ENCODE results near the gene SLC23A2. TPM values are rescaled to one million over a fixed set of nuclear protein-coding genes. Genes with fewer than 3 reads are reported as not detected.

The SLC23A2 gene
- polyA plus RNA-seq, 1 donor from 2014 or later = 38.3 TPM

- no peaks in the 10 kb centered on the region for H3K9me3 ChIP-seq (ENCODE audit: low read length)
- H3K4me2 ChIP-seq (ENCODE audit: low read length) = no peak overlapping the region
- H3K27me3 ChIP-seq (ENCODE audit: insufficient read depth, low read depth, low read length) = no peaks in the 10 kb centered on the region
- no peak overlapping the region for H3K4me3 ChIP-seq (ENCODE audit: low read length)
- H4K20me1 ChIP-seq (ENCODE audit: insufficient read depth) = no peaks in the 10 kb centered on the region
- no peak overlapping the region for H2AFZ ChIP-seq (ENCODE audit: low read depth, low read length)
- H3F3A ChIP-seq (ENCODE audit: insufficient read depth, low read length, poor library complexity, severe bottlenecking) = no peaks in the 10 kb centered on the region
- TF ChIP-seq EZH2 (IDR thresholded peaks at IDR 0.05; ENCODE audit: borderline replicate concordance, insufficient read depth, low read length, poor library complexity, severe bottlenecking) (no peak), RAD21 (conservative IDR thresholded peaks at IDR 0.05) (no peak), CTCF (IDR thresholded peaks at IDR 0.05; ENCODE audit: poor library complexity, severe bottlenecking) (no peak), REST (IDR thresholded peaks at IDR 0.05; ENCODE audit: borderline replicate concordance) (no peak), TAF1 (IDR thresholded peaks at IDR 0.05; ENCODE audit: low read depth) (no peak), MXI1 (conservative IDR thresholded peaks at IDR 0.05; ENCODE audit: poor library complexity, severe bottlenecking) (no peak), POLR2AphosphoS5 (IDR thresholded peaks at IDR 0.05) (no peak), EP300 (conservative IDR thresholded peaks at IDR 0.05; ENCODE audit: poor library complexity, severe bottlenecking) (no peak), SMC3 (conservative IDR thresholded peaks at IDR 0.05; ENCODE audit: poor library complexity) (no peak)
- no peak overlapping the region for H3K9ac ChIP-seq (ENCODE audit: low read length)
- no peaks in the 10 kb centered on the region for H3K36me3 ChIP-seq (ENCODE audit: insufficient read depth, low read length)
- H3K9me2 ChIP-seq (ENCODE audit: insufficient read depth, low read length) = no peaks in the 10 kb centered on the region
- H3K27ac ChIP-seq (ENCODE audit: low read length) = no peak overlapping the region
- H3K79me2 ChIP-seq (replicated peaks; ENCODE audit: insufficient read depth, low read length) = no peaks in the 10 kb centered on the region
Measured at GRCh38 chr20:4966826-4967751, 34.2 kb downstream of the SLC23A2 start.

GRCh38 chr20:4962241-4962855, 39.0 kb downstream of the SLC23A2 start:
- no peaks in the 10 kb centered on the region for H3K79me2 ChIP-seq (replicated peaks; ENCODE audit: insufficient read depth, low read length)
- TF ChIP-seq REST (IDR thresholded peaks at IDR 0.05; ENCODE audit: borderline replicate concordance) = no peak
- no peak for TF ChIP-seq TAF1 (IDR thresholded peaks at IDR 0.05; ENCODE audit: low read depth)
- TF ChIP-seq MXI1 (conservative IDR thresholded peaks at IDR 0.05; ENCODE audit: poor library complexity, severe bottlenecking) = no peak
- TF ChIP-seq RAD21 (conservative IDR thresholded peaks at IDR 0.05) = no peak
- TF ChIP-seq CTCF (IDR thresholded peaks at IDR 0.05; ENCODE audit: poor library complexity, severe bottlenecking) = no peak
- TF ChIP-seq SMC3 (conservative IDR thresholded peaks at IDR 0.05; ENCODE audit: poor library complexity) = no peak
- no peak for TF ChIP-seq EP300 (conservative IDR thresholded peaks at IDR 0.05; ENCODE audit: poor library complexity, severe bottlenecking)
- TF ChIP-seq EZH2 (IDR thresholded peaks at IDR 0.05; ENCODE audit: borderline replicate concordance, insufficient read depth, low read length, poor library complexity, severe bottlenecking) = no peak
- no peak for TF ChIP-seq POLR2AphosphoS5 (IDR thresholded peaks at IDR 0.05)
- no peaks in the 10 kb centered on the region for H3K36me3 ChIP-seq (ENCODE audit: insufficient read depth, low read length)
- no peaks in the 10 kb centered on the region for H3K27me3 ChIP-seq (ENCODE audit: insufficient read depth, low read depth, low read length)
- H2AFZ ChIP-seq (ENCODE audit: low read depth, low read length) = no peak overlapping the region
- no peak overlapping the region for H3K4me2 ChIP-seq (ENCODE audit: low read length)
- no peak overlapping the region for H3K9ac ChIP-seq (ENCODE audit: low read length)
- H3K27ac ChIP-seq (ENCODE audit: low read length) = no peak overlapping the region
- H4K20me1 ChIP-seq (ENCODE audit: insufficient read depth) = no peaks in the 10 kb centered on the region
- H3K9me3 ChIP-seq (ENCODE audit: low read length) = no peaks in the 10 kb centered on the region
- no peak overlapping the region for H3K4me3 ChIP-seq (ENCODE audit: low read length)
- no peaks in the 10 kb centered on the region for H3F3A ChIP-seq (ENCODE audit: insufficient read depth, low read length, poor library complexity, severe bottlenecking)
- no peaks in the 10 kb centered on the region for H3K9me2 ChIP-seq (ENCODE audit: insufficient read depth, low read length)

Data from neural cell (in vitro differentiated cells).